H1 (cell line): ENCODE measurements around the gene DTD1. TPM values are rescaled to one million over a fixed set of nuclear protein-coding genes. Genes with fewer than 3 reads are reported as not detected.

Experiments used
- CTCF ChIA-PET: fragments of 300-600 bp; sonication (Branson Sonifier 250); formaldehyde crosslinking; loops from one replicate; lab custom pipeline; 2021; ENCODE audit not compliant: partially characterized antibody; lab: Charles Lee
- POLR2A ChIA-PET: fragments of 300-600 bp; sonication (Branson Sonifier 250); formaldehyde crosslinking; loops from one replicate; lab custom pipeline; 2021; ENCODE audit warnings: inconsistent platforms; ENCODE audit not compliant: partially characterized antibody; lab: Charles Lee
- DNase-seq, 2 experiments: peaks; one replicate each; pipeline versions ENCODE4 v3.0.0 to v3.0.0-alpha.2; 2010 to 2022; ENCODE audit warnings: low spot score in 2 of 2, low read depth in 1 of 2, mixed read lengths in 1 of 2
- FAIRE-seq: peaks from 2 replicates; lab custom pipeline; 2011; peaks lifted over from hg19 to GRCh38; lab: Jason Lieb, UNC
- H2AFZ ChIP-seq: 2 replicates; pipeline ENCODE4 v1.8.1; 2012; ENCODE audit warnings: low read length, inconsistent platforms
- H2AK5ac ChIP-seq: 2 replicates; pipeline ENCODE4 v1.6.1; 2013; ENCODE audit warnings: low read depth, low read length
- H2BK120ac ChIP-seq: replicated peaks from 2 replicates; pipeline ENCODE3; 2013; ENCODE audit warnings: low read depth, low read length, inconsistent platforms
- H2BK12ac ChIP-seq: 2 replicates; pipeline ENCODE4 v1.6.1; 2013; ENCODE audit warnings: low read depth, low read length
- H2BK15ac ChIP-seq: 2 replicates; pipeline ENCODE4 v1.6.1; 2013; ENCODE audit warnings: low read length
- H2BK20ac ChIP-seq: 2 replicates; pipeline ENCODE4 v1.6.1; 2013; ENCODE audit warnings: low read length
- H2BK5ac ChIP-seq: 2 replicates; pipeline ENCODE4 v1.6.1; 2013; ENCODE audit warnings: low read depth, low read length
- H3K14ac ChIP-seq: 2 replicates; pipeline ENCODE4 v1.6.1; 2013; ENCODE audit warnings: inconsistent platforms; ENCODE audit not compliant: insufficient read length
- H3K18ac ChIP-seq: 2 replicates; pipeline ENCODE4 v1.6.1; 2013; ENCODE audit warnings: low read length; ENCODE audit errors: extremely low read depth
- H3K23ac ChIP-seq: 2 replicates; pipeline ENCODE4 v1.6.1; 2013; ENCODE audit warnings: inconsistent platforms; ENCODE audit not compliant: insufficient read length
- H3K23me2 ChIP-seq: 2 replicates; pipeline ENCODE4 v1.6.1; 2013; ENCODE audit warnings: low read depth, low read length
- H3K27ac ChIP-seq: 2 replicates; pipeline ENCODE4 v1.6.1; 2011; ENCODE audit warnings: low read depth, low read length, inconsistent platforms
- H3K27me3 ChIP-seq, 4 experiments: replicated peaks in 1 of 4; 1 replicate in 1 of 4; 2 replicates in 3 of 4; pipeline versions ENCODE4 v1.6.1 to v1.8.1; 2011 to 2013; ENCODE audit warnings: low read length in 3 of 4, mild to moderate bottlenecking in 3 of 4, inconsistent platforms in 2 of 4, mixed read lengths in 2 of 4, moderate library complexity in 1 of 4; ENCODE audit not compliant: control insufficient read depth in 3 of 4, insufficient read depth in 3 of 4; ENCODE audit errors: extremely low read depth in 1 of 4
- H3K36me3 ChIP-seq, 4 experiments: 2 replicates each; pipeline versions ENCODE4 v1.6.1 to v1.8.1; 2011 to 2013; ENCODE audit warnings: mild to moderate bottlenecking in 4 of 4, low read length in 3 of 4, moderate library complexity in 2 of 4, control low read depth in 1 of 4, inconsistent platforms in 1 of 4; ENCODE audit not compliant: insufficient read depth in 4 of 4, control insufficient read depth in 2 of 4
- H3K4ac ChIP-seq: replicated peaks from 2 replicates; pipeline ENCODE3; 2013; ENCODE audit warnings: low read length, low read depth, mixed read lengths, inconsistent platforms; ENCODE audit not compliant: insufficient read length
- H3K4me1 ChIP-seq, 4 experiments: replicated peaks in 1 of 4; 1 replicate in 1 of 4; 2 replicates in 3 of 4; pipeline versions ENCODE4 v1.6.1 to v1.8.1; 2011 to 2013; ENCODE audit warnings: low read length in 3 of 4, inconsistent platforms in 2 of 4, mixed read lengths in 1 of 4; ENCODE audit not compliant: insufficient read depth in 4 of 4, control insufficient read depth in 3 of 4
- H3K4me2 ChIP-seq, 2 experiments: 2 replicates each; pipeline versions ENCODE4 v1.6.1 to v1.8.1; 2011 to 2013; ENCODE audit warnings: low read depth in 2 of 2, low read length in 2 of 2, control low read depth in 1 of 2, inconsistent platforms in 1 of 2, mild to moderate bottlenecking in 1 of 2; ENCODE audit not compliant: insufficient read depth in 1 of 2
- H3K4me3 ChIP-seq, 4 experiments: fragments of 200-600, 300-600 bp in 1 of 4; sonication (generic), shearing (Covaris generic), sonication (Bioruptor Twin) in 1 of 4; 2 replicates each; pipeline versions ENCODE4 v1.5.1 to v1.8.1; 2011 to 2016; ENCODE audit warnings: low read length in 4 of 4, low read depth in 3 of 4, control low read depth in 2 of 4, inconsistent platforms in 2 of 4, mild to moderate bottlenecking in 2 of 4, mixed read lengths in 1 of 4, moderate library complexity in 1 of 4; ENCODE audit not compliant: insufficient read depth in 2 of 4; ENCODE audit errors: extremely low read depth in 1 of 4
- H3K56ac ChIP-seq: replicated peaks from 2 replicates; pipeline ENCODE3; 2013; ENCODE audit warnings: low read depth, mild to moderate bottlenecking, mixed read lengths, low read length, inconsistent platforms; ENCODE audit not compliant: insufficient read length
- H3K79me1 ChIP-seq: 2 replicates; pipeline ENCODE4 v1.6.1; 2013; ENCODE audit warnings: low read depth, low read length, control low read depth
- H3K79me2 ChIP-seq, 2 experiments: 2 replicates each; pipeline versions ENCODE4 v1.6.1 to v1.8.1; 2012 to 2013; ENCODE audit warnings: low read length in 2 of 2, mild to moderate bottlenecking in 2 of 2, inconsistent platforms in 1 of 2; ENCODE audit not compliant: insufficient read depth in 2 of 2, control insufficient read depth in 1 of 2
- H3K9ac ChIP-seq, 4 experiments: replicated peaks in 1 of 4; 1 replicate in 1 of 4; 2 replicates in 3 of 4; pipeline versions ENCODE4 v1.6.1 to v1.8.1; 2011 to 2013; ENCODE audit warnings: low read depth in 3 of 4, low read length in 3 of 4, control low read depth in 2 of 4, mild to moderate bottlenecking in 2 of 4, moderate library complexity in 2 of 4, inconsistent platforms in 1 of 4; ENCODE audit errors: extremely low read depth in 1 of 4
- H3K9me3 ChIP-seq, 2 experiments: 2 replicates each; pipeline versions ENCODE4 v1.6.1 to v1.8.1; 2012 to 2013; ENCODE audit warnings: mild to moderate bottlenecking in 2 of 2, moderate library complexity in 2 of 2, control low read depth in 1 of 2, inconsistent platforms in 1 of 2, low read depth in 1 of 2, low read length in 1 of 2, mixed read lengths in 1 of 2; ENCODE audit not compliant: insufficient read depth in 2 of 2
- H4K20me1 ChIP-seq, 2 experiments: replicated peaks in 1 of 2; 2 replicates each; pipeline versions ENCODE3 to v1.8.1; 2011 to 2013; ENCODE audit warnings: inconsistent platforms in 2 of 2, low read length in 2 of 2, mild to moderate bottlenecking in 1 of 2; ENCODE audit not compliant: insufficient read depth in 2 of 2, control insufficient read depth in 1 of 2
- H4K5ac ChIP-seq: 2 replicates; pipeline ENCODE4 v1.6.1; 2013; ENCODE audit warnings: low read length, low read depth, mixed read lengths, inconsistent platforms; ENCODE audit not compliant: insufficient read length
- H4K8ac ChIP-seq: 2 replicates; pipeline ENCODE4 v1.8.0; 2013; ENCODE audit warnings: mild to moderate bottlenecking, moderate library complexity, low read length, inconsistent platforms; ENCODE audit not compliant: insufficient read depth; ENCODE audit errors: extremely low read depth
- H4K91ac ChIP-seq: replicated peaks from 2 replicates; pipeline ENCODE3; 2013; ENCODE audit warnings: low read length, mixed read lengths, inconsistent platforms; ENCODE audit not compliant: insufficient read length
- ASH2L ChIP-seq: fragments of 200-600, 300-600 bp; sonication (generic); IDR thresholded peaks from one replicate; pipeline ENCODE4 v1.7.1; 2017; ENCODE audit warnings: low read length
- BCL11A ChIP-seq, 2 experiments: IDR thresholded peaks; one replicate each; pipeline ENCODE4 v1.6.1; 2011; ENCODE audit warnings: low read depth in 2 of 2, low read length in 2 of 2, mild to moderate bottlenecking in 2 of 2
- EP300 ChIP-seq, 2 experiments: IDR thresholded peaks; 1 replicate in 1 of 2; 2 replicates in 1 of 2; pipeline ENCODE4 v1.6.1; 2011 to 2012; ENCODE audit warnings: low read depth in 2 of 2, low read length in 2 of 2, mild to moderate bottlenecking in 2 of 2, borderline replicate concordance in 1 of 2, inconsistent platforms in 1 of 2, moderate library complexity in 1 of 2
- GABPA ChIP-seq: IDR thresholded peaks from 2 replicates; pipeline ENCODE4 v1.6.1; 2011; ENCODE audit warnings: mild to moderate bottlenecking, low read length, moderate library complexity, borderline replicate concordance; ENCODE audit not compliant: insufficient read depth
- JUND ChIP-seq: IDR thresholded peaks from 2 replicates; pipeline ENCODE4 v1.6.1; 2011; ENCODE audit warnings: mild to moderate bottlenecking, improper control_type of control experiment, low read length
- MAFK ChIP-seq: IDR thresholded peaks from 2 replicates; pipeline ENCODE4 v1.6.1; 2012; ENCODE audit warnings: low read depth, mild to moderate bottlenecking, improper control_type of control experiment, low read length
- NRF1 ChIP-seq: IDR thresholded peaks from 2 replicates; pipeline ENCODE4 v1.6.1; 2011; ENCODE audit warnings: mild to moderate bottlenecking, low read depth, low read length, improper control_type of control experiment
- RBBP5 ChIP-seq: IDR thresholded peaks from 2 replicates; pipeline ENCODE4 v1.7.1; 2012; ENCODE audit warnings: low read depth, mild to moderate bottlenecking, inconsistent platforms, low read length, moderate library complexity, borderline replicate concordance
- TAF7 ChIP-seq: optimal IDR thresholded peaks from 2 replicates; pipeline ENCODE3; 2011; ENCODE audit warnings: low read depth, mild to moderate bottlenecking, inconsistent platforms, low read length, moderate library complexity, borderline replicate concordance
- TBP ChIP-seq: IDR thresholded peaks from 2 replicates; pipeline ENCODE4 v1.6.1; 2011; ENCODE audit warnings: low read depth, low read length, improper control_type of control experiment
- WGBS, 2 experiments: shearing (Covaris generic) in 1 of 2; methylation state at CpG; one replicate each; pipeline versions ENCODE4 v1.1.6 to v1.1.7; 2013 to 2015; ENCODE audit warnings: low lambda C conversion rate in 2 of 2, mixed read lengths in 2 of 2, inconsistent platforms in 1 of 2, low coverage in 1 of 2, missing lambda C conversion rate in 1 of 2; ENCODE audit not compliant: insufficient replicate concordance in 2 of 2, insufficient coverage in 1 of 2, insufficient read length in 1 of 2; ENCODE audit errors: extremely low coverage in 1 of 2, missing lambda C conversion rate in 1 of 2; 5-methylcytosine and 5-hydroxymethylcytosine counted together
- polyA plus RNA-seq, 7 experiments: library from polyadenylated mRNA; depleted of rRNA in 3 of 7; stranded (reverse) in 5 of 7; unstranded in 2 of 7; fragments of >200 nt in 5 of 7; fragments of 200-250 nt in 2 of 7; gene quantifications; 1 replicate in 5 of 7; 2 replicates in 1 of 7; 4 replicates in 1 of 7; pipeline versions ENCODE4 v1.2.1 to v1.2.3, GENCODE V29; 2011 to 2013; ENCODE audit warnings: missing spikeins in 2 of 7, mixed read lengths in 2 of 7
- total RNA-seq: library from RNA; stranded (reverse); fragmentation: NEBNext Ultra II Directional; extraction: Animal tissue kit (Norgen Biotek cat#: 25700); gene quantifications from 2 replicates; pipeline ENCODE4 v1.2.1, GENCODE V29; 2021

Gene DTD1
- total and polyA plus RNA-seq, 2 of the 8 experiments (the other 6 are each of a cell fraction or from before 2014, with no cell fraction given) = 49.7 to 66.6 TPM

- WGBS, 2 experiments = 73% methylated on average over 1 of the region's 2 CpGs; no CpG with 5 or more reads in 1 of the 2 experiments
Observed at GRCh38 chr20:18647777-18648176, 59.9 kb downstream of the DTD1 start.

More at GRCh38 chr20:18647777-18648176, 59.9 kb downstream of the DTD1 start:
- Histone ChIP-seq H3K27me3 (no peaks in the 10 kb centered on the region), H3K23me2 (no peaks in the 10 kb centered on the region), H3K4me3 (no peak overlapping the region), H2BK20ac (no peak overlapping the region), H2BK5ac (no peak overlapping the region), H3K9ac (no peak overlapping the region), H3K79me1 (peaks cover 2% of the 10 kb centered on the region), H4K20me1 (no peaks in the 10 kb centered on the region), H2BK120ac (no peak overlapping the region), H2AK5ac (0 out of 2 replicates have a peak overlapping the region, but pooled peaks have one; percentile 55), H3K36me3 (no peaks in the 10 kb centered on the region), H2BK12ac (no peak overlapping the region), H3K9me3 (no peaks in the 10 kb centered on the region), H2AFZ (no peak overlapping the region), H3K56ac (no peak overlapping the region), H3K23ac (no peak overlapping the region), H3K4ac (no peak overlapping the region), H4K8ac (no peak overlapping the region), H4K91ac (no peak overlapping the region), H4K5ac (no peak overlapping the region), H3K4me2 (no peak overlapping the region), H3K27ac (no peak overlapping the region), H3K14ac (no peak overlapping the region), H3K79me2 (no peaks in the 10 kb centered on the region; a peak in 1 of 4 replicates), H3K4me1 (peaks cover 0 to 5% (median 2%) of the 10 kb centered on the region in 4 experiments; a peak in 3 of 7 replicates), H2BK15ac (no peak overlapping the region), H3K18ac (no peak overlapping the region)
- POLR2A ChIA-PET = no interaction called here
- CTCF ChIA-PET = interaction anchor here (1.0 to 1.6 kb wide), 2 partner anchors 67 to 882 kb away, joined by 3 to 4 read pairs; no protein-coding TSS in a partner anchor
- DNase-seq (no peak), FAIRE-seq (no peak)
- no peak for TF ChIP-seq JUND
- no peak for TF ChIP-seq GABPA
- no peak for TF ChIP-seq TBP
- TF ChIP-seq MAFK = no peak
- TF ChIP-seq TAF7 = no peak
- TF ChIP-seq NRF1 = no peak
- TF ChIP-seq ASH2L = no peak
- TF ChIP-seq RBBP5 = no peak
- TF ChIP-seq BCL11A (IDR thresholded peaks at IDR 0.05; ENCODE audit: low read depth in 2 of 2, low read length in 2 of 2) = no peak
- no peak for TF ChIP-seq EP300 (IDR thresholded peaks at IDR 0.05; ENCODE audit: borderline replicate concordance in 1 of 2, low read depth in 2 of 2, low read length in 2 of 2)
